Psoas muscle (tissue), 8 donors: ENCODE measurements around the gene PCSK4. TPM values are rescaled to one million over a fixed set of nuclear protein-coding genes. Genes with fewer than 3 reads are reported as not detected.
"Not testable (repeated sequence)": the region's sequence is repeated elsewhere in the genome, so short reads cannot be mapped to it uniquely, and the experiment has no call there.

ENCODE experiments used
- ATAC-seq, 4 donors: fragments of 200-7000 bp; cut with Tn5 transposase; one replicate each; pipeline ENCODE4 v1.9.1; 2020; ENCODE audit warnings: moderate library complexity in 3 of 4, mild to moderate bottlenecking in 2 of 4
- DNase-seq, 2 donors: peaks; one replicate each; pipeline ENCODE4 v3.0.0-alpha.2; 2020
- H3K27ac ChIP-seq: fragments of 200-600 bp; one replicate; pipeline ENCODE4 v1.8.0; 2022
- H3K27me3 ChIP-seq, 3 donors: fragments of 200-600 bp in 1 of 3; one replicate each; pipeline versions ENCODE4 v1.6.1 to v1.8.0; 2013 to 2022; ENCODE audit warnings: low read length in 2 of 3, mild to moderate bottlenecking in 2 of 3, moderate library complexity in 1 of 3; ENCODE audit not compliant: insufficient read depth in 3 of 3
- H3K36me3 ChIP-seq, 2 donors: fragments of 200-600 bp in 1 of 2; one replicate each; pipeline versions ENCODE4 v1.6.1 to v1.8.0; 2013 to 2022; ENCODE audit warnings: low read depth in 1 of 2, mild to moderate bottlenecking in 1 of 2, moderate library complexity in 1 of 2; ENCODE audit not compliant: insufficient read depth in 1 of 2
- H3K4me1 ChIP-seq: fragments of 200-600 bp; one replicate; pipeline ENCODE4 v1.8.0; 2022
- H3K4me3 ChIP-seq: fragments of 200-600 bp; one replicate; pipeline ENCODE4 v1.8.0; 2022; ENCODE audit warnings: mild to moderate bottlenecking
- H3K9me3 ChIP-seq: fragments of 200-600 bp; one replicate; pipeline ENCODE4 v1.8.0; 2022
- WGBS, 3 donors: extraction: QIAGEN DNeasy Blood & Tissue Kit; methylation state at CpG; one replicate each; pipeline versions ENCODE4 v1.1.6 to v1.1.7; 2013; 5-methylcytosine and 5-hydroxymethylcytosine counted together
- intact Hi-C, 2 donors: fragments of 100-400 bp; cut with DNase I; formaldehyde crosslinking; loops; one replicate each; pipeline versions ENCODE4 v1.11.0 to v1.14.2; 2022
- polyA plus RNA-seq, 3 donors: library from polyadenylated mRNA; stranded (reverse); fragments of 200-250 nt; gene quantifications; one replicate each; pipeline ENCODE4 v1.2.3, GENCODE V29; 2013
- total RNA-seq, 4 donors: library from RNA; stranded (reverse); fragmentation: NEBNext Ultra II Directional in 2 of 4; extraction: Animal tissue kit (Norgen Biotek cat#: 25700) in 2 of 4; gene quantifications; one replicate each; pipeline versions ENCODE4 v1.2.1 to v1.2.4, GENCODE V29; 2021 to 2023
- TF ChIP-seq, protein P1 (sequence below): fragments of 200-600 bp; IDR thresholded peaks from one replicate; pipeline ENCODE4 v1.8.0; 2022; ENCODE audit warnings: antibody characterized with exemption
- donor health status: healthy with polysubstance abuse.
- donor health status: DM: no; HTN: no; CAD: no; lungs with moderate emphysema.
- donor health status: Bipolar disorder and iron deficiency.
- donor health status: healthy.
- donor health status: DM: yes; HTN: yes; CAD: no.
- donor health status: DM: no; HTN: no; CAD: no.
- donor health status: DM: no; HTN: no; CAD: no.
- donor health status: DM: yes; HTN: yes; CAD: no.

PCSK4 gene
- total and polyA plus RNA-seq, 7 donors, result 0.57 to 1.5 (median 0.89) TPM

- peak overlapping the region; percentile 51 for H3K4me3 ChIP-seq
- no peak overlapping the region for H3K27ac ChIP-seq
- H3K9me3 ChIP-seq, result no peaks in the 10 kb centered on the region
- intact Hi-C loops, result no loop called here
- ATAC-seq, result peak; percentile 13 to 41 (median 34)
- peak; percentile 66 to 81 for DNase-seq
- 7 to 9% (median 7%) methylated on average over 35 to 49 of the region's 49 CpGs for WGBS, 3 donors
- peaks cover 0 to 17% (median 6%) of the 10 kb centered on the region in 3 donors for H3K27me3 ChIP-seq
- TF ChIP-seq, protein P1, sequence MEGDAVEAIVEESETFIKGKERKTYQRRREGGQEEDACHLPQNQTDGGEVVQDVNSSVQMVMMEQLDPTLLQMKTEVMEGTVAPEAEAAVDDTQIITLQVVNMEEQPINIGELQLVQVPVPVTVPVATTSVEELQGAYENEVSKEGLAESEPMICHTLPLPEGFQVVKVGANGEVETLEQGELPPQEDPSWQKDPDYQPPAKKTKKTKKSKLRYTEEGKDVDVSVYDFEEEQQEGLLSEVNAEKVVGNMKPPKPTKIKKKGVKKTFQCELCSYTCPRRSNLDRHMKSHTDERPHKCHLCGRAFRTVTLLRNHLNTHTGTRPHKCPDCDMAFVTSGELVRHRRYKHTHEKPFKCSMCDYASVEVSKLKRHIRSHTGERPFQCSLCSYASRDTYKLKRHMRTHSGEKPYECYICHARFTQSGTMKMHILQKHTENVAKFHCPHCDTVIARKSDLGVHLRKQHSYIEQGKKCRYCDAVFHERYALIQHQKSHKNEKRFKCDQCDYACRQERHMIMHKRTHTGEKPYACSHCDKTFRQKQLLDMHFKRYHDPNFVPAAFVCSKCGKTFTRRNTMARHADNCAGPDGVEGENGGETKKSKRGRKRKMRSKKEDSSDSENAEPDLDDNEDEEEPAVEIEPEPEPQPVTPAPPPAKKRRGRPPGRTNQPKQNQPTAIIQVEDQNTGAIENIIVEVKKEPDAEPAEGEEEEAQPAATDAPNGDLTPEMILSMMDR, result peak; percentile 75
- peaks cover 17% of the 10 kb centered on the region for H3K4me1 ChIP-seq
- peaks cover 0 to 7% of the 10 kb centered on the region in 2 donors for H3K36me3 ChIP-seq
Measured at GRCh38 chr19:1503089-1503924, 13.2 kb upstream of the PCSK4 start.

GRCh38 chr19:1502433-1503088, 12.4 kb upstream of the PCSK4 start:
- TF ChIP-seq, protein P1, result no peak
- 59 to 65% (median 62%) methylated on average over 14 of the region's 14 CpGs for WGBS, 3 donors
- intact Hi-C loops, result no loop called here
- Histone ChIP-seq H3K36me3 (peaks cover 0 to 7% of the 10 kb centered on the region in 2 donors), H3K27ac (no peak overlapping the region), H3K4me1 (peaks cover 17% of the 10 kb centered on the region), H3K9me3 (no peaks in the 10 kb centered on the region), H3K27me3 (peaks cover 0 to 25% (median 8%) of the 10 kb centered on the region in 3 donors), H3K4me3 (peak overlapping the region; percentile 51)
- ATAC-seq, result no peak
- no peak for DNase-seq

- H3K27me3 ChIP-seq, result peaks cover 0 to 31% (median 11%) of the 10 kb centered on the region in 3 donors
- intact Hi-C loops, result no loop called here
- ATAC-seq (peak in 1 of 4 donors; percentile 23), DNase-seq (no peak)
- H3K27ac ChIP-seq, result no peak overlapping the region
- 20 to 28% (median 27%) methylated on average over 9 of the region's 9 CpGs for WGBS, 3 donors
- H3K36me3 ChIP-seq, result peaks cover 0 to 7% of the 10 kb centered on the region in 2 donors
- no peak overlapping the region for H3K4me3 ChIP-seq
- H3K4me1 ChIP-seq, result peaks cover 12% of the 10 kb centered on the region
- TF ChIP-seq, protein P1, result no peak
- no peaks in the 10 kb centered on the region for H3K9me3 ChIP-seq
Measured at GRCh38 chr19:1501200-1501595, 11.0 kb upstream of the PCSK4 start.

- ATAC-seq, intact Hi-C loops, H3K36me3 ChIP-seq, DNase-seq, H3K27ac ChIP-seq, H3K9me3 ChIP-seq, H3K4me3 ChIP-seq: not testable (repeated sequence)
- WGBS, 3 donors, result 80 to 88% (median 83%) methylated on average over 2 to 29 of the region's 34 CpGs
- H3K4me1 ChIP-seq, result peaks cover 12% of the 10 kb centered on the region
- H3K27me3 ChIP-seq, result peaks cover 0 to 33% (median 11%) of the 10 kb centered on the region in 3 donors
Measured at GRCh38 chr19:1499231-1499630, 9.1 kb upstream of the PCSK4 start.

- TF ChIP-seq, protein P1, result no peak
- Histone ChIP-seq H3K27ac (no peak overlapping the region), H3K4me3 (no peak overlapping the region), H3K9me3 (no peaks in the 10 kb centered on the region), H3K4me1 (peaks cover under 1% of the 10 kb centered on the region), H3K36me3 (no peaks in the 10 kb centered on the region), H3K27me3 (peaks cover 0 to 28% (median 9%) of the 10 kb centered on the region in 3 donors)
- 66 to 67% (median 67%) methylated on average over 25 of the region's 25 CpGs for WGBS, 3 donors
- ATAC-seq (no peak), DNase-seq (no peak)
- intact Hi-C loops, result no loop called here
Measured at GRCh38 chr19:1497578-1498235, 7.6 kb upstream of the PCSK4 start.
